GM12891 (cell line): ENCODE measurements around the gene GGACT.

ENCODE experiments used
- DNase-seq: peaks from one replicate; pipeline ENCODE4 v3.0.0; 2011; ENCODE audit warnings: low spot score; ENCODE audit not compliant: insufficient read length
- FAIRE-seq: peaks from 2 replicates; lab custom pipeline; 2011; peaks lifted over from hg19 to GRCh38; lab: Jason Lieb, UNC
- PAX5 ChIP-seq: IDR thresholded peaks from 2 replicates; pipeline ENCODE4 v1.6.1; 2011; ENCODE audit warnings: low read length, moderate library complexity, mild to moderate bottlenecking; ENCODE audit not compliant: insufficient read depth, severe bottlenecking
- POLR2A ChIP-seq: IDR thresholded peaks from 2 replicates; pipeline ENCODE4 v1.6.1; 2011; ENCODE audit warnings: low read depth, low read length, control low read depth
- POLR2AphosphoS5 ChIP-seq: IDR thresholded peaks from 2 replicates; pipeline ENCODE4 v1.6.1; 2011; ENCODE audit warnings: low read depth, low read length, control low read depth
- POU2F2 ChIP-seq: IDR thresholded peaks from 2 replicates; pipeline ENCODE4 v1.6.1; 2011; ENCODE audit warnings: low read depth, mild to moderate bottlenecking, control low read depth, low read length, moderate library complexity
- SPI1 ChIP-seq: IDR thresholded peaks from 2 replicates; pipeline ENCODE4 v1.6.1; 2011; ENCODE audit warnings: low read depth, low read length, control low read depth
- TAF1 ChIP-seq: IDR thresholded peaks from 2 replicates; pipeline ENCODE4 v1.6.1; 2011; ENCODE audit warnings: low read depth, low read length, control low read depth

The GGACT gene

GRCh38 chr13:100510208-100510957 lies 78.2 kb downstream of the GGACT start:
- FAIRE-seq (no peak), DNase-seq (no peak)
- TF ChIP-seq POU2F2 = no peak
- no peak for TF ChIP-seq TAF1
- no peak for TF ChIP-seq SPI1
- no peak for TF ChIP-seq POLR2AphosphoS5
- no peak for TF ChIP-seq POLR2A
- no peak for TF ChIP-seq PAX5

DNA sequence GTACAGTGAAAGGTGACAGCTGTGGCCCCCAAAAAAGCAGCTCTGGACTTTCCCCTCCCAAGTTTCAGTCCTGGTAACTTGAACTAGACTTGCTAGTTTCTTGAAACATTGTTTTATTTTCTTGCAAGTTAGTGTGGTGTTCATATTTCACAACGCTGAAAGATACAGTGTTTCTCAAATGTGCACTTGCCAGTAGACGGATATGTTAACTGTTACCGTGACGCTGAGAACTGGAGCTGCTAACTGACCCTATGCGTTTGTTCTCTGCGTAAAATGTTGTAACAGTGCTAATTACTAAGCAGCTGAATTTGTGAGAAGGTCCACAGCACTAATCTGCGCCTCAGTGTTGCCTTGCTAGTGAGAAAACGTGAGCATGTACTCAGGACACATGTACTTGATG lies 79.6 kb downstream of the GGACT start:
- TF ChIP-seq SPI1 (no peak), POLR2AphosphoS5 (no peak), POLR2A (no peak)
- DNase-seq (no peak), FAIRE-seq (no peak)

DNA sequence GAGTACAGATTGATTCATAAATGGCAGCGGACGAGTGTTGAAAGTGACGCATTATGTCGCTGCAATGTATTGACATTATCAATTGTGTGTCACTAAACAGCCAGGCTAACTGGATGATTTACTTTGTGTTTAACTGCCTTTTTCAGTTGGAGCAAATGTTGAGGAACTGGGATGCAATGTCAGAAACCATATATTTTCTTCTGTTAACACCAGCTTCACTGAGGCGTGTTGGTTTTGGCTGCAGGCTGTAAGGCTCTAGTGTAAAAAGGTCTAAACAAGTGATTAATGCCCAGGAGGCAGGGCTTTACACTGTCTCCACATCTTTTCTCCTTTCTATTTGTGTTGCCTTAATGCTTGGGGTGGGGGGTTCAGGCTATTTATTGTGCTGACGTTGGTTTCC lies 80.1 kb downstream of the GGACT start:
- FAIRE-seq (no peak), DNase-seq (no peak)
- no peak for TF ChIP-seq POU2F2
- no peak for TF ChIP-seq POLR2A
- no peak for TF ChIP-seq SPI1
- no peak for TF ChIP-seq TAF1
- TF ChIP-seq POLR2AphosphoS5 = no peak
- TF ChIP-seq PAX5 = no peak

- no peak for DNase-seq
- TF ChIP-seq POU2F2 (no peak), POLR2AphosphoS5 (no peak), SPI1 (peak; percentile 82), PAX5 (no peak)
- FAIRE-seq = no peak
Observed at GRCh38 chr13:100506600-100507422, 81.8 kb downstream of the GGACT start.

DNA sequence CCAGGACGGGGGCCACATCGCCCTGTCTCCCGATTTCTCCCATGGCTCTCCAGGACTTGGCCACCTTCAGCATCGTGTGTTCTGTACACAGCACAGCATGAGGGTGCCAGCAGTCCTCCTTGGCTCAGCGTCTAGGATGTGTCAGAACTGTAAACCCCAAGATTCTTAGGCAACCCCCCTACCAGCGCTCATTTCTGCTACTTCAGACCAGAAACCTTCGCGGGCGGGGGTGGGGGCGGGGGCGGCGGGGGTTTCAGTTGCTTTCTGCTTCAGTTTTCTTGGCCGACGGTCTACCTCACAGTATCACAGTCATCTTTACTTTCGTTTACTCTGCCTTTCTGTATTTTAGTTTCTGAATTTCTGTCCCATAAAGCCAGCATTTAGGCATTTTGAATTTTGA lies 82.4 kb downstream of the GGACT start:
- FAIRE-seq = no peak
- no peak for DNase-seq
- TF ChIP-seq PAX5 (no peak), POLR2A (no peak), TAF1 (no peak), POU2F2 (no peak)

- DNase-seq (no peak), FAIRE-seq (no peak)
- TF ChIP-seq SPI1 (no peak), POLR2A (no peak)
Observed at GRCh38 chr13:100503622-100504021, 85.0 kb downstream of the GGACT start.

GRCh38 chr13:100502446-100502845 lies 86.1 kb downstream of the GGACT start:
- TF ChIP-seq POU2F2 (no peak), TAF1 (no peak), POLR2AphosphoS5 (no peak), POLR2A (no peak), SPI1 (no peak), PAX5 (no peak)
- FAIRE-seq (no peak), DNase-seq (no peak)

GRCh38 chr13:100497389-100497788 lies 91.2 kb downstream of the GGACT start:
- DNase-seq (no peak), FAIRE-seq (no peak)
- TF ChIP-seq POLR2AphosphoS5 (no peak), POU2F2 (no peak), POLR2A (no peak), PAX5 (no peak), TAF1 (no peak), SPI1 (no peak)

- DNase-seq = no peak
- TF ChIP-seq PAX5 (no peak), POU2F2 (no peak), POLR2AphosphoS5 (no peak), TAF1 (no peak), POLR2A (no peak), SPI1 (no peak)
- no peak for FAIRE-seq
Observed at GRCh38 chr13:100495455-100495854, 93.1 kb downstream of the GGACT start.
